Measurements from ENCODE around the gene TJP3. TPM values are rescaled to one million over a fixed set of nuclear protein-coding genes. Genes with fewer than 3 reads are reported as not detected.

TJP3 gene
- total and polyA plus RNA-seq, 2 experiments from 2014 or later, result 18.2 to 23.9 TPM

GRCh38 chr19:3752492-3752891 is 44.3 kb downstream of the TJP3 start:
- Histone ChIP-seq H3K79me2 (replicated peaks; ENCODE audit: insufficient read depth) (no peaks in the 10 kb centered on the region), H3K9me2 (ENCODE audit: insufficient read depth) (no peaks in the 10 kb centered on the region), H3K36me3 (ENCODE audit: insufficient read depth) (no peaks in the 10 kb centered on the region), H3K27me3 (ENCODE audit: insufficient read depth) (no peaks in the 10 kb centered on the region), H3K4me1 (ENCODE audit: insufficient read depth) (no peaks in the 10 kb centered on the region), H3K4me2 (no peak overlapping the region), H3K4me3 (no peak overlapping the region), H3K27ac (ENCODE audit: low read depth) (no peak overlapping the region), H3F3A (replicated peaks; ENCODE audit: low read depth) (no peaks in the 10 kb centered on the region), H2AFZ (no peak overlapping the region), H4K20me1 (replicated peaks; ENCODE audit: insufficient read depth) (no peaks in the 10 kb centered on the region)
- no peak for ATAC-seq
- Mint-ChIP-seq H3K27me3 (ENCODE audit: insufficient read depth, low read depth, poor library complexity) (peaks cover 1% of the 10 kb centered on the region), H3K4me3 (no peak overlapping the region), H3K27ac (no peak overlapping the region), H3K9me3 (no peaks in the 10 kb centered on the region), H3K4me1 (no peaks in the 10 kb centered on the region), H3K36me3 (ENCODE audit: low read depth) (peaks cover 18% of the 10 kb centered on the region; the same call in 2 of the 3 replicates)
- no peak for TF ChIP-seq CREB1 (CRISPR knock-in tag; IDR thresholded peaks at IDR 0.05; ENCODE audit: low read depth)
- no peak for DNase-seq (ENCODE audit: low spot score)

- H3K27ac ChIP-seq (ENCODE audit: low read depth), result no peak overlapping the region
- H3F3A ChIP-seq (replicated peaks; ENCODE audit: low read depth), result no peaks in the 10 kb centered on the region
- no peak for DNase-seq (ENCODE audit: low spot score)
- H3K9me3 Mint-ChIP-seq, result no peaks in the 10 kb centered on the region
- H3K36me3 Mint-ChIP-seq (ENCODE audit: low read depth), result peaks cover 18% of the 10 kb centered on the region
- H3K4me3 Mint-ChIP-seq, result no peak overlapping the region
- no peaks in the 10 kb centered on the region for H3K36me3 ChIP-seq (ENCODE audit: insufficient read depth)
- H3K79me2 ChIP-seq (replicated peaks; ENCODE audit: insufficient read depth), result no peaks in the 10 kb centered on the region
- no peaks in the 10 kb centered on the region for H4K20me1 ChIP-seq (replicated peaks; ENCODE audit: insufficient read depth)
- H3K4me1 Mint-ChIP-seq, result no peaks in the 10 kb centered on the region
- H3K4me2 ChIP-seq, result no peak overlapping the region
- no peak overlapping the region for H3K4me3 ChIP-seq
- no peaks in the 10 kb centered on the region for H3K27me3 ChIP-seq (ENCODE audit: insufficient read depth)
- no peaks in the 10 kb centered on the region for H3K4me1 ChIP-seq (ENCODE audit: insufficient read depth)
- ATAC-seq, result no peak
- peaks cover 1% of the 10 kb centered on the region for H3K27me3 Mint-ChIP-seq (ENCODE audit: insufficient read depth, low read depth, poor library complexity)
- no peaks in the 10 kb centered on the region for H3K9me2 ChIP-seq (ENCODE audit: insufficient read depth)
- H2AFZ ChIP-seq, result no peak overlapping the region
- H3K27ac Mint-ChIP-seq, result no peak overlapping the region
- TF ChIP-seq ZNF462 (CRISPR knock-in tag; IDR thresholded peaks at IDR 0.05) (no peak), ZNF331 (CRISPR knock-in tag; IDR thresholded peaks at IDR 0.05; ENCODE audit: low read depth) (no peak), ZNF114 (CRISPR knock-in tag; IDR thresholded peaks at IDR 0.05) (no peak), POLR2AphosphoS5 (IDR thresholded peaks at IDR 0.05; ENCODE audit: low read depth) (no peak), EZH2 (IDR thresholded peaks at IDR 0.05; ENCODE audit: low read depth, unreplicated experiment) (no peak), NANOG (IDR thresholded peaks at IDR 0.05; ENCODE audit: borderline replicate concordance) (no peak), CTCF (conservative IDR thresholded peaks at IDR 0.05; ENCODE audit: low read depth in 2 of 2) (no peak), REST (IDR thresholded peaks at IDR 0.05; ENCODE audit: unreplicated experiment) (no peak)
These were observed 45.6 kb downstream of the TJP3 start for GRCh38 chr19:3753631-3754410.

Data from GM23338 (cell line).